DMS153 treated with DMSO at 0.1 percent for 48 hours (cell line): ENCODE results near the gene PTBP2.

ENCODE experiments used
- DNase-seq: peaks from one replicate; lab custom pipeline; 2025; ENCODE audit not compliant: unreplicated experiment; lab: John Stamatoyannopoulos, UW

Gene PTBP2

DNA sequence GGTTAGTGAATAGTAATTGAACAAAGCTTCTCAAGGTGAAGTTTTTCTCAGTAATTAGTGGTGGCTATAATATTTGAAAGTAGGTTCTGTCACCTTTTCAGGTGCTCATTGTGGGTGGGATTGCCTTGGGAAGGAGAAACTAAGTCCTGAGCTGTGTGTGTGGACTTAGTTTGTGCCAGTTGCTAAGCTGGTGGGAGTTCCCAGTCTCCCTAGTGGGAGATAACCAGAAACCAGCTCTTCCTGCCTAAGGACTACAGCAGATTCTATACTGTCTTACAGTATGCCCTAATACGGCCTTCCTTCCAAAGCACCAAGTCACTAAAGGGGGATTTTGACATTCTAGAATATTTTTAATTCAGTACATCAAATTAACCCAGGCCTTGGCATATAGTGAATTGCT is 94.3 kb downstream of the PTBP2 start:
- no peak for DNase-seq

DNA sequence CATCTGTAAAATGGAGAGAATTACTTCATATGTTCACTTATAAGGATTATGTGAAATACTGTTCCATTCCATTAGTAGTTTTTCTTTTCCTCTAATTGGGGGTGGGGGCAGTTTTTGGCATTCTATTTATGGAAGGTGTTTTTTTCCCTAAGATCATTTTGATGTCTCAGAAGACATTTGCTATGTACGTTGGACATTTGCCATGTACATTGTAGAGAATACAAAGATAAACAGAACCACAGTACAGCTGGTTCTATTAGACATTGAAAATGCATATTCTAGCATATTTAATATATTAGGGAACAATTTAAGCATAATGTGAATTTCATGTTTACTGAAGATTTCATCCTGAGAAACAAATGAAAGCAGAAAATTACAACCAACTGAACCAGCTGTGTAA is 98.5 kb downstream of the PTBP2 start:
- DNase-seq: no peak

- no peak for DNase-seq
Measured at GRCh38 chr1:96820671-96821070, 99.1 kb downstream of the PTBP2 start.

DNA sequence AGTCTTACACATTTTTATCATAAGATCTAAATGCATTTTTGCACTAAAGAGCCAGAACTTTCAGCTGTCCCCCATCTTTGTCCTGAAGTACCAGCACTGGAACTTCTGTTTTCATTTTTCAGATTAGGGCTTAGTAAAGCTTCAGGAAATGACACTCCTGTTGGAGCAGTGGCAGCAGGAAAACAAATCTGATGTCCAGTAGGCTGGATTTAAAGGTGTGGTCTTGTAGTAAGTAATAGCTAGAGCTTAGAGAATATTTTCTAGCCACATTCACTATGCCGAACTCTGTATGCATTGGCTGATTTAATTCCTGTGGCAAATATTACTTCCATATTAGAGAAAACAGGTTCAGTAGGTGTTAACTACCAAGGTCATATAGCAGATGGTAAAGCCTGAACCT is 103.6 kb downstream of the PTBP2 start:
- no peak for DNase-seq

DNA sequence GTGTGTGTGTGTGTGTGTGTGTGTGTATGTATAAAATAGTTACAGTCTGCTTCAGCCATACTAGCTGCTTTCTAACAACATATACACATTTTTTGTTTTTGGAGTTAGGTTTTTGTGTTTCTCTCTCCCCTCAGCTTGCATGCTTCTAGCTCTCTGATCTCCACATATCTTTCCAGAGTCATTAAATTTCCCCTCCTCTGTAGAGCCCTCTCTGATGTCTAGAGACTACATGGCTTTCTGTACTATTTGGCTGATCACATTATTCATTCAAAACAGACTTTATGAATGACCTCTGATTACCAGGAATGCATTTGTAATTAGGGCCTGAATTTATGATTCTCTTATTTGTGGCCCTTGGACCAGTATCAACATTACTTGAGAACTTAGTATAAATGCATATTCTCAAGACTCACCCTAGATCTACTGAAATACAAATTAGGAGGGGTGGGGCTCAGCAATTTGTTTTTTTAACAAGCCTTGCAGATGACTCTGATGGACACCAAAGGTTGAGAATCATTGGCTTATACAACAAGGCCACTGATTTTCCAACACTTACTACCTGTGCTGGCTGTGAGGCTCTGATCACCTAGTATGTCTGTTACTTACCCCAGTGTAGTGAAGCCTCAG is 104.5 kb downstream of the PTBP2 start:
- no peak for DNase-seq

GRCh38 chr1:96833376-96833775 is 111.8 kb downstream of the PTBP2 start:
- no peak for DNase-seq

DNA sequence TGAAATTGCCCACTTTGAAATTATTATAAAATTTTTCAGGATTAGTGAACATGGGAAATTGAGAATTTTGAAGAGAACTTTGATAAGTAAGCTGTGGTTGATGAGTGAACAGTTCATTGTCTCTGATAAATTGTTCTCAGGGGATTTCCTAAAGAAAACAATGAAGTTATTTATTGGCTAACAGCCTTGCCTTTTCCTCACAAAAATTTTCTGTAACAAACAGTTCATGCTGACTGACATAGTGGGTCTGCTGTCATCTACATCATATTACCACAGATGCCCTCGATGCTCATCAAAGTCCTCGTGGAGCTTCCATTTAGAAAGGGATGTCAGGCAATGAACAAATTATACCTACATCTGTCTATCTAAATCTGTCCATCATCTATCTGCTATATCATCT is 113.4 kb downstream of the PTBP2 start:
- DNase-seq: no peak

DNA sequence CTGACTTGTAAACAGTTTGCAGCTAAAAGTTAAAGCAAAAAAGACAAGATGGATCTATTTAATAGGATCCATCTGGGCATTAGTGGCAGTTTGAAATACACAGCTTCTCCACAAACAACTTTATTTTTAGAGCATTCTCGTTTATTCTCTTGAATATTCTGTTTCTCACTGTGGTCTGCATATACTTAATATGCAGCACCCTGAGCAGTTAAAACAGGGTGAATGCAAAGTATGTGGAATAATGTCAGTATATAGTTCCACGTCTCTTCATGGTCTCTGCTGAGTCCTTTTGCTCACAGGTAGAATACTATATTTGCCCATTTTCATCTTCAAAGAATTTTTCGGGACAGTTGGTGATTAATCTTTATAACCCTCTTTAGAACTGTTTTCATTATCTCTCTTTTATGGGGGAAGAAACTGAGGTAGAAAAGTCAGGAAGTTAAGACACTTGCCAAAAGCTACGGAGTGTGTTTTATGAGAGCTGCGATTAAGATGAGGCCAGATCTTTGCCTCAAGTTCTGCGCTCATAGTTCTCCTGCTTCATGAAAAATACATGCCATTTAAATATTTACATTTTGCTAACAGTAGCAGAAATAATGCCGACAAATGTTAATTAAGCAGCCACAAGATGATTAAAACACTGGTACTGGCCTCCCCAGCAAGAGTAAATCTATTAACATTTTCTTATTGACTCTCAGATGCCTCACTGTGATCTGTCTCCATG is 115.6 kb downstream of the PTBP2 start:
- no peak for DNase-seq

- DNase-seq: no peak
Measured at GRCh38 chr1:96837781-96838216, 116.2 kb downstream of the PTBP2 start.

- no peak for DNase-seq
Measured at GRCh38 chr1:96840396-96840795, 118.8 kb downstream of the PTBP2 start.

GRCh38 chr1:96842215-96842614 is 120.6 kb downstream of the PTBP2 start:
- DNase-seq: no peak

GRCh38 chr1:96843196-96843595 is 121.6 kb downstream of the PTBP2 start:
- no peak for DNase-seq

DNA sequence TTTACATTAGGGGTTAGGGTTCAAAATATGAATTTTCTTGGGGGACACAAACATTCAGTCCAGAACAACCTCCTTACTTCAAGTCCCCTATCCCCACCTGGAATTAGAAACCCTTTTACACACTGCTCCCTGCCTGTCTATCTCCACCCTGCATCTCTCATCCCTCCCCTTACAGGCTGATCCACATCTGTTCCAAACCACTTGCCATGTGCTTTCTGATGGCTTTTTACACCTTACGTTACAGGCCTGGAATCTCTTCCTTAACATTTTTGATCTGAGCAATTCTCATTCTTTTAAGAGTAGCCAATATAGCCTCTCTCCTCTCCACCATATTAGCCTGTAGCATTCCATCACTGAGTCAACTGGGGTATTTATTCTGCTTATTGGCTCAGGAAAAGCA is 122.0 kb downstream of the PTBP2 start:
- no peak for DNase-seq

GRCh38 chr1:96845464-96845863 is 123.9 kb downstream of the PTBP2 start:
- DNase-seq: no peak

DNA sequence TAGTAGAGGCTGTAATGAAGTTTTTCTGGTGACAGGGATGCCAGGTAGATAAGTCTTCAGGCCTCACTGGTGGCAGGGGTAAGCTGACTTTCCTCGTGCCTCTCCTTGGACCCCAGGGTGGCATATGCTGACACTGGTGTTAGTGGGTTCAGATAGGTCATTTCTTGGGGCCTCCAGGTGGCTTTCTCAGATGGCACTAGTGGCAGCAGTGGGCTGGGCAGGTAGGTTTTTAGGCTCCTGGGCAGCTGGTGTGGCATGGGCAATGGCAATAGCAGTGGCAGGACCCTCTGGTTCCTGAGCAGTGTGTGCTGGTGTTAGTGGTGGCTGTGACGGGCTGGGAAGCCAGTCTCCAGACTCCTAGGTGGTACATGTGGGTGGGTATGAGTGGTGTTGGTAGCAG is 140.3 kb downstream of the PTBP2 start:
- no peak for DNase-seq

DNA sequence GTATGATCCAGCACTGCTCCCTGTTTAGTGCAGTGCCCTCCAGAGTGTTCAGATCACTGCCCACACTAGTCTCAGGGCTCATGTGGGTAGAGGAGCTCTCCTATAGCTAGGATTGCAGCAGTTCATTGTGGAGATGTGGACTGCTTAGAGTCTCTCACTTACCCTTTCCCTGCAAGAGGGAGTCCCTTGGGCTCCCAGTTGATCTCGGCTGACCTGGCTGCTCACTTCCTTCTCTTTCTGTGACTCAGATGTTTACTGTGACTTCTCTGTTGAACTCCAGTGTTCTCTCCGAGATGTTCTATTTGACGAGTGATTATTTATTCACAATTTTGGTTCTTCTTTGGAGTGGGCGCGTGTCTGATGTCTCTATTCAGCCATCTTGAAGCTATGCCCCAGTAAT is 141.9 kb downstream of the PTBP2 start:
- no peak for DNase-seq
